K562 (cell line): Measurements from ENCODE around the gene SPDEF. TPM values are rescaled to one million over a fixed set of nuclear protein-coding genes. Genes with fewer than 3 reads are reported as not detected.

Experiments used
- CEBPB ChIP-seq: fragments of 450-650 bp; IDR thresholded peaks from 2 replicates; pipeline ENCODE4 v1.6.1; 2016; ENCODE audit warnings: missing genetic modification characterization, missing compliant biosample characterization
- DNMT1 ChIP-seq: fragments of 450-650 bp; IDR thresholded peaks from 2 replicates; pipeline ENCODE4 v1.6.1; 2016; ENCODE audit warnings: antibody characterized with exemption, mild to moderate bottlenecking
- DPF2 ChIP-seq: fragments of 450-650 bp; IDR thresholded peaks from 2 replicates; pipeline ENCODE4 v1.6.1; 2016
- FOS ChIP-seq: IDR thresholded peaks from 3 replicates; pipeline ENCODE4 v1.6.1; 2011; ENCODE audit not compliant: insufficient read length; ENCODE audit errors: extremely low read depth
- HMG20A ChIP-seq: fragments of 450-650 bp; formaldehyde crosslinking; conservative IDR thresholded peaks from 2 replicates; pipeline ENCODE4 v1.4.0; 2020; ENCODE audit warnings: mild to moderate bottlenecking, mixed read lengths
- NR2C1 ChIP-seq, 2 experiments: fragments of 450-650 bp; IDR thresholded peaks; 2 replicates each; pipeline ENCODE4 v1.6.1; 2017; ENCODE audit warnings: mild to moderate bottlenecking in 2 of 2, antibody characterized with exemption in 1 of 2, inconsistent platforms in 1 of 2, missing compliant biosample characterization in 1 of 2, missing genetic modification characterization in 1 of 2
- PCBP2 ChIP-seq: fragments of 200-400 bp; formaldehyde crosslinking; IDR thresholded peaks from 2 replicates; pipeline ENCODE4 v1.6.1; 2018; ENCODE audit warnings: low read length, low read depth, mild to moderate bottlenecking, moderate library complexity; ENCODE audit not compliant: poor library complexity, severe bottlenecking
- SNRNP70 ChIP-seq: fragments of 200-400 bp; formaldehyde crosslinking; optimal IDR thresholded peaks from 2 replicates; pipeline ENCODE3; 2017; ENCODE audit warnings: low read depth, low read length
- SOX6 ChIP-seq: fragments of 450-650 bp; IDR thresholded peaks from 2 replicates; pipeline ENCODE4 v1.6.1; 2014; ENCODE audit warnings: mild to moderate bottlenecking
- SUPT5H ChIP-seq: fragments of 450-650 bp; IDR thresholded peaks from 2 replicates; pipeline ENCODE4 v1.6.1; 2016
- ZFP36 ChIP-seq: fragments of 150-350 bp; IDR thresholded peaks from 2 replicates; pipeline ENCODE4 v1.6.1; 2018; ENCODE audit warnings: low read length, low read depth; ENCODE audit not compliant: partially characterized antibody
- ZNF134 ChIP-seq: fragments of 250-450 bp; sonication (Bioruptor Pico); conservative IDR thresholded peaks from 2 replicates; pipeline ENCODE4 v1.4.0; 2020
- ZNF175 ChIP-seq: fragments of 200-800 bp; sonication (Bioruptor generic); IDR thresholded peaks from 2 replicates; pipeline ENCODE4 v1.6.1; 2016; ENCODE audit warnings: low read depth, mild to moderate bottlenecking, missing genetic modification characterization, missing compliant biosample characterization
- ZNF3 ChIP-seq: fragments of 250-450 bp; sonication (Bioruptor Pico); IDR thresholded peaks from 2 replicates; pipeline ENCODE4 v1.5.0; 2021; ENCODE audit warnings: mild to moderate bottlenecking, moderate library complexity
- ZNF75A ChIP-seq: fragments of 450-650 bp; formaldehyde crosslinking; IDR thresholded peaks from 2 replicates; pipeline ENCODE4 v1.4.0; 2020; ENCODE audit warnings: mild to moderate bottlenecking
- ZNF76 ChIP-seq: fragments of 250-450 bp; sonication (Bioruptor Pico); IDR thresholded peaks from 2 replicates; pipeline ENCODE4 v1.4.0; 2020; ENCODE audit warnings: mild to moderate bottlenecking, moderate library complexity, borderline replicate concordance
- polyA plus RNA-seq, 8 experiments: library from polyadenylated mRNA; depleted of rRNA in 4 of 8; stranded (reverse) in 5 of 8; unstranded in 3 of 8; fragments of >200 nt; fragmentation: Nextera tagmentation in 2 of 8; fragmentation: Illumina TruSeq in 1 of 8; extraction: Ambion mirVana in 2 of 8; extraction: Trizol in 1 of 8; gene quantifications; 2 replicates each; pipeline versions ENCODE4 v1.2.1 to v1.2.3, GENCODE V29; 2011 to 2014; ENCODE audit warnings: inconsistent platforms in 1 of 8, missing spikeins in 1 of 8
- total RNA-seq, 7 experiments: library from RNA; depleted of rRNA in 6 of 7; stranded (reverse); fragments of >200 nt in 6 of 7; fragmentation: Illumina TruSeq in 2 of 7; extraction: Trizol in 2 of 7; gene quantifications; 2 replicates each; pipeline versions ENCODE4 v1.2.1 to v1.2.3, GENCODE V29; 2011 to 2021; ENCODE audit warnings: low replicate concordance in 1 of 7
- TF ChIP-seq, protein P1 (sequence below), 3 experiments: fragments of 200-800 bp in 1 of 3; sonication (Bioruptor generic) in 1 of 3; sonication (generic) in 1 of 3; formaldehyde crosslinking in 1 of 3; IDR thresholded peaks; 2 replicates each; pipeline versions ENCODE4 v1.6.1 to v1.8.0; 2016 to 2022; ENCODE audit warnings: mild to moderate bottlenecking in 2 of 3, missing compliant biosample characterization in 2 of 3, missing genetic modification characterization in 2 of 3, missing genetic modification reagents in 1 of 3
- TF ChIP-seq, protein P2 (sequence below): fragments of 450-650 bp; IDR thresholded peaks from 2 replicates; pipeline ENCODE4 v1.6.1; 2016; ENCODE audit warnings: mild to moderate bottlenecking
- TF ChIP-seq, protein P3 (sequence below): fragments of 450-650 bp; IDR thresholded peaks from 2 replicates; pipeline ENCODE4 v1.6.1; 2016; ENCODE audit warnings: missing biosample characterization, missing genetic modification characterization
- TF ChIP-seq, protein P4 (sequence below): fragments of 450-650 bp; formaldehyde crosslinking; IDR thresholded peaks from 2 replicates; pipeline ENCODE4 v1.4.0; 2020; ENCODE audit warnings: mild to moderate bottlenecking, moderate library complexity
- TF ChIP-seq, protein P5 (sequence below): sonication (generic); formaldehyde crosslinking; IDR thresholded peaks from 2 replicates; pipeline ENCODE4 v1.8.1; 2022; ENCODE audit warnings: missing genetic modification reagents

SPDEF gene
- total and polyA plus RNA-seq, 9 of the 15 experiments (the other 6 are each of a cell fraction or from before 2014, with no cell fraction given): 0.04 to 0.12 (median 0.11) TPM; not detected in 5

DNA sequence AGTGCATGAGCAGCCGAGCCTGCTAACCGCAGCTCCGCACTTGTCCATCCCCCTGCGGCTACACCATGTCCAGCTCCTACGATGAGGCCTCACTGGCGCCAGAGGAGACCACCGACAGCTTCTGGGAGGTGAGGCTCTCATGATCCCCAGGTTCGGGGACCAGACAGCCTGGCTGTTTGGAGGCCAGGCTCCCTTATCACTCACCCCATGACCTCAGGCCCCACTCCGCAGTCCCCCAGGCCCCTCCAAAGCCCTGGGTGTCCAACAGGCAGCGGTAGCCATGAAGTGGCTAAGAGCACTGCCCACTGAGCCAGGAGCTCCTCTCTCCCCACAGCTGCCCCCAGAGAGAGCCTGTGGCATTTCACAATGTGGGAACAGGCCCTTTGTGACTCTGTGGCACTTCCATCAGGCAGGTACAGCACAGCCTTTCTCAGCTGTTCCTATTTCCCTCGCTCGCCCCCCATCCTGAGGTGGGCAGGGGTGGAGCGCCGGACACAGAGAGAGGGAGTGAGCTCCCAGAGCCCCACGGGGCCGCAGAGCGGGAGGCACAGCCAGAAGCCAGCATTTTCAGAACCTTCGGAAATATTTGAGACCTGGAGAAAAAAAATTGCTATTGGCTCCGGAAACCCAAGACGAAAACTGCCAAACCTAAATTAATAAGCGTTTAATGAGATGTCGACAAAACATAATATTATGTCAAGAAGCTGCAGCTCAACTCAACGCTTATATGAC, 29.7 kb downstream of the SPDEF start (continued):
- TF ChIP-seq ZFP36 (no peak), DPF2 (no peak), ZNF76 (CRISPR knock-in tag) (0 out of 2 replicates have a peak, but pooled peaks have one; percentile 40), SOX6 (no peak), ZNF75A (no peak), HMG20A (CRISPR knock-in tag) (no peak), FOS (no peak), SNRNP70 (no peak), SUPT5H (0 out of 2 replicates have a peak, but pooled peaks have one; percentile 3), ZNF175 (CRISPR knock-in tag) (0 out of 2 replicates have a peak, but pooled peaks have one; percentile 33), ZNF134 (CRISPR knock-in tag) (no peak), PCBP2 (no peak), ZNF3 (CRISPR knock-in tag) (no peak), CEBPB (tag) (peak; percentile 31; the same call in 1 of the 2 replicates), DNMT1 (no peak), NR2C1 (IDR thresholded peaks at IDR 0.05) (no peak), NR2C1 (tag; IDR thresholded peaks at IDR 0.05) (no peak)
- TF ChIP-seq, protein P1, sequence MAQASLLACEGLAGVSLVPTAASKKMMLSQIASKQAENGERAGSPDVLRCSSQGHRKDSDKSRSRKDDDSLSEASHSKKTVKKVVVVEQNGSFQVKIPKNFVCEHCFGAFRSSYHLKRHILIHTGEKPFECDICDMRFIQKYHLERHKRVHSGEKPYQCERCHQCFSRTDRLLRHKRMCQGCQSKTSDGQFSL (CRISPR knock-in tag; IDR thresholded peaks at IDR 0.05): no peak
- TF ChIP-seq, protein P1 (tag; IDR thresholded peaks at IDR 0.05): peak in 1 of 2 experiments; percentile 66; a peak in 1 of 4 replicates
- TF ChIP-seq, protein P2, sequence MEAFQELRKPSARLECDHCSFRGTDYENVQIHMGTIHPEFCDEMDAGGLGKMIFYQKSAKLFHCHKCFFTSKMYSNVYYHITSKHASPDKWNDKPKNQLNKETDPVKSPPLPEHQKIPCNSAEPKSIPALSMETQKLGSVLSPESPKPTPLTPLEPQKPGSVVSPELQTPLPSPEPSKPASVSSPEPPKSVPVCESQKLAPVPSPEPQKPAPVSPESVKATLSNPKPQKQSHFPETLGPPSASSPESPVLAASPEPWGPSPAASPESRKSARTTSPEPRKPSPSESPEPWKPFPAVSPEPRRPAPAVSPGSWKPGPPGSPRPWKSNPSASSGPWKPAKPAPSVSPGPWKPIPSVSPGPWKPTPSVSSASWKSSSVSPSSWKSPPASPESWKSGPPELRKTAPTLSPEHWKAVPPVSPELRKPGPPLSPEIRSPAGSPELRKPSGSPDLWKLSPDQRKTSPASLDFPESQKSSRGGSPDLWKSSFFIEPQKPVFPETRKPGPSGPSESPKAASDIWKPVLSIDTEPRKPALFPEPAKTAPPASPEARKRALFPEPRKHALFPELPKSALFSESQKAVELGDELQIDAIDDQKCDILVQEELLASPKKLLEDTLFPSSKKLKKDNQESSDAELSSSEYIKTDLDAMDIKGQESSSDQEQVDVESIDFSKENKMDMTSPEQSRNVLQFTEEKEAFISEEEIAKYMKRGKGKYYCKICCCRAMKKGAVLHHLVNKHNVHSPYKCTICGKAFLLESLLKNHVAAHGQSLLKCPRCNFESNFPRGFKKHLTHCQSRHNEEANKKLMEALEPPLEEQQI: no peak
- TF ChIP-seq, protein P3, sequence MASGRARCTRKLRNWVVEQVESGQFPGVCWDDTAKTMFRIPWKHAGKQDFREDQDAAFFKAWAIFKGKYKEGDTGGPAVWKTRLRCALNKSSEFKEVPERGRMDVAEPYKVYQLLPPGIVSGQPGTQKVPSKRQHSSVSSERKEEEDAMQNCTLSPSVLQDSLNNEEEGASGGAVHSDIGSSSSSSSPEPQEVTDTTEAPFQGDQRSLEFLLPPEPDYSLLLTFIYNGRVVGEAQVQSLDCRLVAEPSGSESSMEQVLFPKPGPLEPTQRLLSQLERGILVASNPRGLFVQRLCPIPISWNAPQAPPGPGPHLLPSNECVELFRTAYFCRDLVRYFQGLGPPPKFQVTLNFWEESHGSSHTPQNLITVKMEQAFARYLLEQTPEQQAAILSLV (tag): no peak
- TF ChIP-seq, protein P4, sequence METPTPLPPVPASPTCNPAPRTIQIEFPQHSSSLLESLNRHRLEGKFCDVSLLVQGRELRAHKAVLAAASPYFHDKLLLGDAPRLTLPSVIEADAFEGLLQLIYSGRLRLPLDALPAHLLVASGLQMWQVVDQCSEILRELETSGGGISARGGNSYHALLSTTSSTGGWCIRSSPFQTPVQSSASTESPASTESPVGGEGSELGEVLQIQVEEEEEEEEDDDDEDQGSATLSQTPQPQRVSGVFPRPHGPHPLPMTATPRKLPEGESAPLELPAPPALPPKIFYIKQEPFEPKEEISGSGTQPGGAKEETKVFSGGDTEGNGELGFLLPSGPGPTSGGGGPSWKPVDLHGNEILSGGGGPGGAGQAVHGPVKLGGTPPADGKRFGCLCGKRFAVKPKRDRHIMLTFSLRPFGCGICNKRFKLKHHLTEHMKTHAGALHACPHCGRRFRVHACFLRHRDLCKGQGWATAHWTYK (CRISPR knock-in tag): no peak
- TF ChIP-seq, protein P5, sequence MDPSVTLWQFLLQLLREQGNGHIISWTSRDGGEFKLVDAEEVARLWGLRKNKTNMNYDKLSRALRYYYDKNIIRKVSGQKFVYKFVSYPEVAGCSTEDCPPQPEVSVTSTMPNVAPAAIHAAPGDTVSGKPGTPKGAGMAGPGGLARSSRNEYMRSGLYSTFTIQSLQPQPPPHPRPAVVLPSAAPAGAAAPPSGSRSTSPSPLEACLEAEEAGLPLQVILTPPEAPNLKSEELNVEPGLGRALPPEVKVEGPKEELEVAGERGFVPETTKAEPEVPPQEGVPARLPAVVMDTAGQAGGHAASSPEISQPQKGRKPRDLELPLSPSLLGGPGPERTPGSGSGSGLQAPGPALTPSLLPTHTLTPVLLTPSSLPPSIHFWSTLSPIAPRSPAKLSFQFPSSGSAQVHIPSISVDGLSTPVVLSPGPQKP (CRISPR knock-in tag): no peak
